Loucy (cell line): Measurements from ENCODE around the gene IL26.

ENCODE experiments used
- EZH2phosphoT487 ChIP-seq: fragments of 200-600 bp; IDR thresholded peaks from 2 replicates; pipeline ENCODE4 v1.6.1; 2018; ENCODE audit warnings: antibody characterized with exemption, mild to moderate bottlenecking, moderate library complexity, borderline replicate concordance
- TF ChIP-seq, protein P1 (sequence below): fragments of 200-600 bp; sonication (generic); conservative IDR thresholded peaks from 2 replicates; pipeline ENCODE4 v1.5.1; 2014; ENCODE audit warnings: mild to moderate bottlenecking, antibody characterized with exemption, low read length

- TF ChIP-seq, protein P1, sequence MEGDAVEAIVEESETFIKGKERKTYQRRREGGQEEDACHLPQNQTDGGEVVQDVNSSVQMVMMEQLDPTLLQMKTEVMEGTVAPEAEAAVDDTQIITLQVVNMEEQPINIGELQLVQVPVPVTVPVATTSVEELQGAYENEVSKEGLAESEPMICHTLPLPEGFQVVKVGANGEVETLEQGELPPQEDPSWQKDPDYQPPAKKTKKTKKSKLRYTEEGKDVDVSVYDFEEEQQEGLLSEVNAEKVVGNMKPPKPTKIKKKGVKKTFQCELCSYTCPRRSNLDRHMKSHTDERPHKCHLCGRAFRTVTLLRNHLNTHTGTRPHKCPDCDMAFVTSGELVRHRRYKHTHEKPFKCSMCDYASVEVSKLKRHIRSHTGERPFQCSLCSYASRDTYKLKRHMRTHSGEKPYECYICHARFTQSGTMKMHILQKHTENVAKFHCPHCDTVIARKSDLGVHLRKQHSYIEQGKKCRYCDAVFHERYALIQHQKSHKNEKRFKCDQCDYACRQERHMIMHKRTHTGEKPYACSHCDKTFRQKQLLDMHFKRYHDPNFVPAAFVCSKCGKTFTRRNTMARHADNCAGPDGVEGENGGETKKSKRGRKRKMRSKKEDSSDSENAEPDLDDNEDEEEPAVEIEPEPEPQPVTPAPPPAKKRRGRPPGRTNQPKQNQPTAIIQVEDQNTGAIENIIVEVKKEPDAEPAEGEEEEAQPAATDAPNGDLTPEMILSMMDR: no peak
- TF ChIP-seq EZH2phosphoT487: no peak
These were observed 19.2 kb downstream of the IL26 start for GRCh38 chr12:68206446-68206845.
